Panc1 (cell line): ENCODE results near the gene AKAP13. TPM values are rescaled to one million over a fixed set of nuclear protein-coding genes. Genes with fewer than 3 reads are reported as not detected.

Experiments used
- ATAC-seq: fragments of 200-7000 bp; cut with Tn5 transposase; 2 replicates; pipeline ENCODE4 v1.9.1; 2020; ENCODE audit warnings: mild to moderate bottlenecking, moderate library complexity
- BruUV-seq: library from RNA; stranded (reverse); fragments of 400-500 nt; replicated peaks from 2 replicates; lab custom pipeline; 2021; lab: Mats Ljungman, UMichigan
- CTCF ChIA-PET: fragments of 300-600 bp; sonication (Branson Sonifier 250); formaldehyde crosslinking; loops from one replicate; lab custom pipeline; 2022; ENCODE audit warnings: antibody characterized with exemption; lab: Charles Lee
- POLR2A ChIA-PET: fragments of 300-600 bp; sonication (Branson Sonifier 250); formaldehyde crosslinking; loops from one replicate; lab custom pipeline; 2022; ENCODE audit warnings: antibody characterized with exemption; lab: Charles Lee
- DNase-seq: peaks from one replicate; pipeline ENCODE4 v3.0.0-alpha.2; 2010; ENCODE audit warnings: low read depth, low spot score
- H3K27ac ChIP-seq: 2 replicates; pipeline ENCODE4 v1.5.1; 2011; ENCODE audit warnings: mild to moderate bottlenecking, low read length, inconsistent platforms
- H3K27me3 ChIP-seq: fragments of 200-500 bp; sonication (Bioruptor generic); 2 replicates; pipeline ENCODE4 v1.6.0; 2014; ENCODE audit warnings: low read length, inconsistent platforms; ENCODE audit not compliant: control insufficient read depth, insufficient read depth
- H3K36me3 ChIP-seq: fragments of 200-500 bp; sonication (Bioruptor generic); 2 replicates; pipeline ENCODE4 v1.5.1; 2014; ENCODE audit warnings: inconsistent platforms, mild to moderate bottlenecking, low read length, moderate library complexity; ENCODE audit not compliant: control insufficient read depth, insufficient read depth
- H3K4me1 ChIP-seq: 2 replicates; pipeline ENCODE4 v1.5.1; 2011; ENCODE audit warnings: inconsistent platforms, mild to moderate bottlenecking, low read length, moderate library complexity; ENCODE audit not compliant: control insufficient read depth, insufficient read depth
- H3K4me3 ChIP-seq, 2 experiments: 2 replicates each; pipeline ENCODE4 v1.5.1; 2011 to 2012; ENCODE audit warnings: low read depth in 2 of 2, low read length in 2 of 2, mild to moderate bottlenecking in 2 of 2, inconsistent platforms in 1 of 2, moderate library complexity in 1 of 2
- H3K9me3 ChIP-seq: fragments of 200-500 bp; sonication (Bioruptor generic); 2 replicates; pipeline ENCODE4 v1.5.1; 2014; ENCODE audit warnings: low read depth, mild to moderate bottlenecking, inconsistent platforms, low read length, moderate library complexity; ENCODE audit not compliant: control insufficient read depth, insufficient read depth
- CTCF ChIP-seq: fragments of 450-650 bp; IDR thresholded peaks from 2 replicates; pipeline ENCODE4 v1.5.1; 2017; ENCODE audit warnings: mild to moderate bottlenecking
- POLR2AphosphoS5 ChIP-seq: IDR thresholded peaks from 2 replicates; pipeline ENCODE4 v1.6.1; 2012; ENCODE audit warnings: mild to moderate bottlenecking, low read depth, low read length, moderate library complexity
- REST ChIP-seq, 2 experiments: IDR thresholded peaks; 2 replicates each; pipeline ENCODE4 v1.6.1; 2011 to 2012; ENCODE audit warnings: low read depth in 2 of 2, control low read depth in 1 of 2, low read length in 1 of 2, mild to moderate bottlenecking in 1 of 2, moderate library complexity in 1 of 2; ENCODE audit not compliant: insufficient read depth in 1 of 2
- SIN3A ChIP-seq: IDR thresholded peaks from 2 replicates; pipeline ENCODE4 v1.6.1; 2012; ENCODE audit warnings: low read depth, mild to moderate bottlenecking, low read length, moderate library complexity, borderline replicate concordance; ENCODE audit not compliant: insufficient read depth
- TCF7L2 ChIP-seq: IDR thresholded peaks from 2 replicates; pipeline ENCODE4 v1.6.1; 2011; ENCODE audit warnings: mild to moderate bottlenecking, low read depth, low read length, inconsistent platforms
- in situ Hi-C: cut with HindIII; loops from 2 replicates; pipeline ENCODE4 v1.10.0; 2016; ENCODE audit warnings: low sequenced_read_pairs, low pct_unique_long_range_greater_than_20kb
- intact Hi-C: fragments of 100-400 bp; cut with micrococcal nuclease; formaldehyde crosslinking; loops from one replicate; pipeline ENCODE4 v1.10.0; 2022; ENCODE audit not compliant: unreplicated experiment
- total RNA-seq: library from RNA; stranded (reverse); gene quantifications from one replicate; pipeline ENCODE4 v1.2.1, GENCODE V29; 2021; ENCODE audit not compliant: unreplicated experiment

The AKAP13 gene
- total RNA-seq, 1 experiment from 2014 or later = 94.2 TPM

DNA sequence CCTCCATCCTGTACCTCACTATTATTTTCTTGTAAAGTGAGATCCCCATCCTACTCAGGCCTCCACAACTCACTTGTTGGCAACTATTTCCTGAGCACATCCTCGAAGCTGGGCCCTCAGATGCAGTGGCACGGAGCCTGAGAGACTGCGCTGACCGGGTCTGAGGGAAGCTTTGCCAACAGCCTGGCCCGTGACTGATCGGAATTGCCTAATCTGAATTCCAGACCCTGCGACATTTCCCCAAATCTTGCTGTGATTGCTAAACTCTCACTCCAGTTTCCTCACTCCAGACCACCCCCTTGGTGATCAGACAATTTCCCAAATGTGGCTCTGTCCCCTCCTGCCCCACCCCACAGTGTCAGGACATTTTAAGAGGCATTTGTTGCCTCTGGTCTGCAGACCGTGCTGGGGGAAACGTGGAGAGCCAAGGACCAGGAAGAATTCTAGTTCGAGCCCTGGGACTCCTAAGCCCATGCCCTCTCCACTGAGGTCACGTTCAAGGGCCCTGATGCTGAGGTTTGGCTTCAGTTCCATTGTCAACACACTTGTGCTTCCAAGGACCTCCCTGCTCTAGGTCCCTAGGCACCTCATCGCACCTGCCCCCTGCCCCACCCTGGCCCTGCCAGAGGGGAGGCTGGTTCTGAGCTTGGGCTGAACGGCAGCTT lies 391.5 kb downstream of the AKAP13 start:
- H3K27me3 ChIP-seq = no peaks in the 10 kb centered on the region
- TF ChIP-seq SIN3A = no peak
- TF ChIP-seq CTCF = no peak
- no peak for TF ChIP-seq TCF7L2
- no peak for TF ChIP-seq REST (IDR thresholded peaks at IDR 0.05; ENCODE audit: insufficient read depth in 1 of 2, low read depth in 2 of 2, low read length in 1 of 2)
- no peak for TF ChIP-seq POLR2AphosphoS5
- CTCF ChIA-PET = no interaction called here
- intact Hi-C loops = no loop called here
- in situ Hi-C loops = no loop called here
- DNase-seq (no peak), ATAC-seq (no peak)
- H3K27ac ChIP-seq = no peak overlapping the region
- no peaks in the 10 kb centered on the region for H3K4me1 ChIP-seq
- no TSS peak for BruUV-seq
- no peaks in the 10 kb centered on the region for H3K9me3 ChIP-seq
- no peaks in the 10 kb centered on the region for H3K36me3 ChIP-seq
- POLR2A ChIA-PET = no interaction called here
- no peak overlapping the region for H3K4me3 ChIP-seq

GRCh38 chr15:85772668-85773067 lies 392.3 kb downstream of the AKAP13 start:
- ATAC-seq (no peak), DNase-seq (no peak)
- H3K27ac ChIP-seq = no peak overlapping the region
- intact Hi-C loops = no loop called here
- H3K9me3 ChIP-seq = no peaks in the 10 kb centered on the region
- in situ Hi-C loops = no loop called here
- no peaks in the 10 kb centered on the region for H3K4me1 ChIP-seq
- H3K4me3 ChIP-seq = no peak overlapping the region
- BruUV-seq = no TSS peak
- no peaks in the 10 kb centered on the region for H3K36me3 ChIP-seq
- no peaks in the 10 kb centered on the region for H3K27me3 ChIP-seq
- ChIA-PET POLR2A (no interaction called here), CTCF (no interaction called here)
- no peak for TF ChIP-seq SIN3A
- TF ChIP-seq REST (IDR thresholded peaks at IDR 0.05; ENCODE audit: insufficient read depth in 1 of 2, low read depth in 2 of 2, low read length in 1 of 2) = no peak
- TF ChIP-seq CTCF = no peak
- TF ChIP-seq TCF7L2 = no peak
